Trophoblast cell (in vitro differentiated cells and primary cell): ENCODE results near the gene VRK3.

Source experiments
- DNase-seq, 2 donors: peaks; one replicate each; pipeline ENCODE4 v3.0.0-alpha.2; 2016
- H2AFZ ChIP-seq: 2 replicates; pipeline ENCODE4 v1.6.1; 2013; ENCODE audit warnings: low read length, moderate library complexity, mild to moderate bottlenecking; ENCODE audit not compliant: insufficient read depth, poor library complexity
- H2AK5ac ChIP-seq: 2 replicates; pipeline ENCODE4 v1.6.1; 2013; ENCODE audit warnings: mild to moderate bottlenecking, low read length
- H2BK120ac ChIP-seq: 2 replicates; pipeline ENCODE4 v1.6.1; 2013; ENCODE audit warnings: low read length, mild to moderate bottlenecking, moderate library complexity; ENCODE audit not compliant: insufficient read depth, poor library complexity
- H2BK12ac ChIP-seq: 2 replicates; pipeline ENCODE4 v1.6.1; 2013; ENCODE audit warnings: mild to moderate bottlenecking, low read length, moderate library complexity
- H2BK5ac ChIP-seq: 2 replicates; pipeline ENCODE4 v1.6.1; 2013; ENCODE audit warnings: low read length, low read depth, moderate library complexity, mild to moderate bottlenecking; ENCODE audit not compliant: poor library complexity
- H3K14ac ChIP-seq: 2 replicates; pipeline ENCODE4 v1.6.1; 2013; ENCODE audit warnings: mild to moderate bottlenecking, low read length
- H3K18ac ChIP-seq: 2 replicates; pipeline ENCODE4 v1.6.1; 2013; ENCODE audit warnings: mild to moderate bottlenecking, low read length
- H3K23ac ChIP-seq: 2 replicates; pipeline ENCODE4 v1.6.1; 2013; ENCODE audit warnings: low read length
- H3K27ac ChIP-seq: 2 replicates; pipeline ENCODE4 v1.5.1; 2013; ENCODE audit warnings: low read depth, mild to moderate bottlenecking, inconsistent platforms, low read length, moderate library complexity
- H3K27me3 ChIP-seq: 2 replicates; pipeline ENCODE4 v1.6.1; 2013; ENCODE audit warnings: inconsistent platforms, mild to moderate bottlenecking, low read length, moderate library complexity; ENCODE audit not compliant: insufficient read depth
- H3K36me3 ChIP-seq, 2 experiments: 1 replicate in 1 of 2; 2 replicates in 1 of 2; pipeline ENCODE4 v1.6.1; 2013; ENCODE audit warnings: low read length in 2 of 2, mild to moderate bottlenecking in 2 of 2, moderate library complexity in 1 of 2; ENCODE audit not compliant: insufficient read depth in 2 of 2, control insufficient read depth in 1 of 2
- H3K4ac ChIP-seq: 2 replicates; pipeline ENCODE4 v1.6.1; 2013; ENCODE audit warnings: low read depth, mild to moderate bottlenecking, low read length, moderate library complexity
- H3K4me1 ChIP-seq, 2 experiments: 1 replicate in 1 of 2; 2 replicates in 1 of 2; pipeline ENCODE4 v1.6.1; 2013; ENCODE audit warnings: low read length in 2 of 2, mild to moderate bottlenecking in 2 of 2, moderate library complexity in 1 of 2; ENCODE audit not compliant: insufficient read depth in 2 of 2, control insufficient read depth in 1 of 2
- H3K4me2 ChIP-seq: 2 replicates; pipeline ENCODE4 v1.6.1; 2013; ENCODE audit warnings: inconsistent platforms, mild to moderate bottlenecking, low read length, moderate library complexity
- H3K4me3 ChIP-seq: 2 replicates; pipeline ENCODE4 v1.5.1; 2013; ENCODE audit warnings: mild to moderate bottlenecking, low read depth, low read length, inconsistent platforms
- H3K79me1 ChIP-seq: one replicate; pipeline ENCODE4 v1.6.1; 2013; ENCODE audit warnings: low read length
- H3K79me2 ChIP-seq: 2 replicates; pipeline ENCODE4 v1.6.1; 2013; ENCODE audit warnings: low read length, mild to moderate bottlenecking; ENCODE audit not compliant: control insufficient read depth, insufficient read depth, poor library complexity
- H3K9ac ChIP-seq: 2 replicates; pipeline ENCODE4 v1.6.1; 2013; ENCODE audit warnings: mild to moderate bottlenecking, low read length
- H3K9me3 ChIP-seq: 2 replicates; pipeline ENCODE4 v1.6.1; 2013; ENCODE audit warnings: low read depth, mild to moderate bottlenecking, control low read depth, inconsistent platforms, low read length; ENCODE audit not compliant: insufficient read depth
- H4K12ac ChIP-seq: 2 replicates; pipeline ENCODE4 v1.6.1; 2013; ENCODE audit warnings: low read depth, mild to moderate bottlenecking, low read length, moderate library complexity
- H4K8ac ChIP-seq: 2 replicates; pipeline ENCODE4 v1.6.1; 2013; ENCODE audit warnings: low read depth, mild to moderate bottlenecking, low read length, moderate library complexity
- H4K91ac ChIP-seq: one replicate; pipeline ENCODE4 v1.6.1; 2013; ENCODE audit warnings: low read depth, mild to moderate bottlenecking, low read length, moderate library complexity
- WGBS: extraction: QIAGEN DNeasy Blood & Tissue Kit; methylation state at CpG from one replicate; pipeline ENCODE4 v1.1.7; 2013; ENCODE audit warnings: missing lambda C conversion rate; ENCODE audit not compliant: insufficient read length, insufficient coverage; ENCODE audit errors: extremely low coverage; 5-methylcytosine and 5-hydroxymethylcytosine counted together

VRK3 gene

DNA sequence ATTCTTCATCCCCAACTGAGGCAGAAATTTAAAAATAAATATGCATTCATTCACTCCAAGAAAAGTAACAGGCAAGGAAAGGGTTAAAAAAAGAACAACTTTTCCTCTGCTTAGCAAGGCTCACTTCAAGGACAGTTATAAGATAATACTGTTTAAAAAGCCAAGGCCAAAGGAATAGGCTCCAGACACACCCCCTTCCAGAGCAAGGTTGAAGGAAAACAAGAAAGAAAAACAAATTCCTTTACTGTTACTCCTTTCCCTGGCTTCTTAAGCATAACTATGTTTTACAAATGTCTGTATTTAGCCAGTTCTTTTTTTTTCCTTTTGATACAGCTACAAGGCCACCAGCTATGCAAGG is 72.7 kb downstream of the VRK3 start:
- no peak overlapping the region for H2AFZ ChIP-seq
- H3K14ac ChIP-seq, result no peak overlapping the region
- no peaks in the 10 kb centered on the region for H3K79me1 ChIP-seq
- H3K27ac ChIP-seq, result no peak overlapping the region
- H3K4me3 ChIP-seq, result no peak overlapping the region
- H2BK5ac ChIP-seq, result no peak overlapping the region
- H3K9ac ChIP-seq, result no peak overlapping the region
- H4K12ac ChIP-seq, result no peak overlapping the region
- H3K36me3 ChIP-seq, result no peaks in the 10 kb centered on the region
- no peaks in the 10 kb centered on the region for H3K4me1 ChIP-seq
- no peak overlapping the region for H3K4me2 ChIP-seq
- H3K4ac ChIP-seq, result no peak overlapping the region
- H3K79me2 ChIP-seq, result no peaks in the 10 kb centered on the region
- no peak overlapping the region for H4K8ac ChIP-seq
- H3K9me3 ChIP-seq, result no peaks in the 10 kb centered on the region
- H2BK120ac ChIP-seq, result no peak overlapping the region
- no peak overlapping the region for H2AK5ac ChIP-seq
- H3K27me3 ChIP-seq, result no peaks in the 10 kb centered on the region
- DNase-seq, result no peak
- H3K18ac ChIP-seq, result no peak overlapping the region
- no peak overlapping the region for H4K91ac ChIP-seq
- H2BK12ac ChIP-seq, result no peak overlapping the region
- no peak overlapping the region for H3K23ac ChIP-seq

DNA sequence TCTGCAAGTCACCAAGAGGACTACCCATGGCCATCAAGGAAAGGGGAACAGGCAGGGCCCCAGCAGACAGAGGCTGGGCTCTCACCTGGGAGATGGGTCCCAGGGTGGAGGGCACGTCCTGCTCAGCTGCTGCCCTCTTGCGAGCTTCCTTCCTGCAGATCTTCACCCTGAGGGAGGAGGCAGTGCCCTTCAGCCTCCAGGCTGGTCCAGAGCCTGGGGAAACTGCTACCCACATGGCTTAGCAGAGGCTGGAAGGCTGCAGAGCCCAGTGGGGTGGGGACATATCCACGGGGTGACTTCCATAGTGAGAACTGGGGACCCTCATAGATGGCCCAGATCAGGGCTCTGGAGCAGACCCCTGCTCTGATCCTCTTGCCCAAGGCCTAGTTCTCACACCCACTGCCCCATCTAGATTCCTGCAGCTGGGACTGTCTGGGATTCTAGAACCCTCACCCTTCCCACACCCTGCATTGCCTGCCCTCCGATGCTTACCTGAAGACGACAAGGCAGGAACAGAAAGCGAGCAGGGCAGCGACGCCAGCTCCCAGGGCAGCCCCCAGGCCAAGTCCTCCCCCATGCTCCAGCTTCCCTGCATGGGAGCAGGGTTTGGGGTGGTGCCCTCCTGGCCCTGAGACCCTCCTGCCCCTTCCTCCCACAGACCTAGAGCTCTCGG is 73.2 kb downstream of the VRK3 start:
- H4K12ac ChIP-seq, result no peak overlapping the region
- no peak overlapping the region for H3K27ac ChIP-seq
- H3K4ac ChIP-seq, result no peak overlapping the region
- H3K9ac ChIP-seq, result no peak overlapping the region
- DNase-seq, result no peak
- no peaks in the 10 kb centered on the region for H3K27me3 ChIP-seq
- no peak overlapping the region for H3K14ac ChIP-seq
- H2AFZ ChIP-seq, result no peak overlapping the region
- H2BK12ac ChIP-seq, result no peak overlapping the region
- no peak overlapping the region for H3K4me2 ChIP-seq
- no peak overlapping the region for H2BK120ac ChIP-seq
- no peak overlapping the region for H3K18ac ChIP-seq
- H3K23ac ChIP-seq, result no peak overlapping the region
- no peaks in the 10 kb centered on the region for H3K79me1 ChIP-seq
- no peaks in the 10 kb centered on the region for H3K79me2 ChIP-seq
- WGBS, result no CpG with 5 or more reads among the region's 9 CpGs
- no peaks in the 10 kb centered on the region for H3K4me1 ChIP-seq
- H2AK5ac ChIP-seq, result no peak overlapping the region
- no peak overlapping the region for H4K91ac ChIP-seq
- no peak overlapping the region for H2BK5ac ChIP-seq
- no peaks in the 10 kb centered on the region for H3K9me3 ChIP-seq
- no peak overlapping the region for H4K8ac ChIP-seq
- no peaks in the 10 kb centered on the region for H3K36me3 ChIP-seq
- H3K4me3 ChIP-seq, result no peak overlapping the region

DNA sequence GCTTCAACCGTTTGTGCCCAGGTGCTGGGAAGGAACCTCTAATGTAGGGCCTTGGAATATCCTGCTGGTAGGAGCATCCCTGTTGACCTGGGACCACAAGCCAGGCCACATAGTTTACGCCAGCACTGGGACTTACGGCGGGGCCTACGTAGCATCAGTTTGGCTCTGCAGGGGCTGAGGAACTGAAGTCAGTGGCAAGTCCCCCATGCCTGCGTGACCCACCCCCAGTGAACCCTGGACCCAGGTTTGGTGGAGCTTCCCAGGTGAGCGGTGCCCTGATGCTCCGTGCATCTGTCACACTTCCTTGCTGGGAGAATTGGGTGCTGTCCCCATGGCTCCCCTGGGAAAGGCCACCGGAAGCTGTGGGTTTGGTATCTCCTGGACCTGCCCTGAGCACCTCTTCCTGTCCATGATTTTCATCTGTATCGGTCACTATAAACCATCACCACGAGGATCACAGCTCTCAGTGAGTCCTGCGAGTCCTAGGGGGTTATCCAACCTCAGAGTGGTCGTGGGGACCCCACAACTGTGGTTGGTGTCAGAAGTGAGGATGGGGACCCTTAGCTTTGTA is 74.1 kb downstream of the VRK3 start:
- H2BK12ac ChIP-seq, result no peak overlapping the region
- H3K27ac ChIP-seq, result no peak overlapping the region
- no peak overlapping the region for H3K4me2 ChIP-seq
- H3K9ac ChIP-seq, result no peak overlapping the region
- no peaks in the 10 kb centered on the region for H3K79me1 ChIP-seq
- no peak overlapping the region for H2AFZ ChIP-seq
- H4K12ac ChIP-seq, result no peak overlapping the region
- no peaks in the 10 kb centered on the region for H3K36me3 ChIP-seq
- no peak overlapping the region for H3K18ac ChIP-seq
- H4K91ac ChIP-seq, result no peak overlapping the region
- no peak for DNase-seq
- no peaks in the 10 kb centered on the region for H3K79me2 ChIP-seq
- no peak overlapping the region for H4K8ac ChIP-seq
- no CpG with 5 or more reads among the region's 13 CpGs for WGBS
- H3K9me3 ChIP-seq, result no peaks in the 10 kb centered on the region
- no peak overlapping the region for H3K23ac ChIP-seq
- no peaks in the 10 kb centered on the region for H3K4me1 ChIP-seq
- H3K27me3 ChIP-seq, result no peaks in the 10 kb centered on the region
- H2BK5ac ChIP-seq, result no peak overlapping the region
- no peak overlapping the region for H3K4me3 ChIP-seq
- H2AK5ac ChIP-seq, result no peak overlapping the region
- H2BK120ac ChIP-seq, result no peak overlapping the region
- no peak overlapping the region for H3K14ac ChIP-seq
- no peak overlapping the region for H3K4ac ChIP-seq

DNA sequence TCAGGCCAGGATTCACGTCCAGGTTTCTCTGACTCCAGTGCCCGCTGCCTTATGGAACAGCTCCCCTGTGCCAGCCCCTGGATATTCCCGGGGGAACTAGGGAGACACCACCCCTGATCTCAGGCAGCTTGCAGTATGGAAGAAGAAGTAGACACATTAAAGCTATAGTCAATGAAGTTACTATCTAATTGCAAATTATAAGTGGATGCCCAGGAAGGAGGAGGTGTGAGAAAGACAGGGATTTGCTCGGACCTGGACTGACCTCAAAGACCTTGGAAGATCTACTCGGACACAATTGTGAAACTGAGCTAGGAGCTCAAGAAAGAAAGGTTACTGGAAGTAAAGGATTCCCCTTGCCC is 74.6 kb downstream of the VRK3 start:
- Histone ChIP-seq H2BK5ac (no peak overlapping the region), H4K12ac (no peak overlapping the region), H3K4me1 (no peaks in the 10 kb centered on the region), H2BK12ac (no peak overlapping the region), H3K79me1 (no peaks in the 10 kb centered on the region), H2AK5ac (no peak overlapping the region), H3K4me3 (no peak overlapping the region), H3K23ac (no peak overlapping the region), H3K9ac (no peak overlapping the region), H4K8ac (no peak overlapping the region), H3K27me3 (no peaks in the 10 kb centered on the region), H3K18ac (no peak overlapping the region), H3K4ac (no peak overlapping the region), H3K9me3 (no peaks in the 10 kb centered on the region), H2BK120ac (no peak overlapping the region), H3K4me2 (no peak overlapping the region), H3K14ac (no peak overlapping the region), H3K27ac (no peak overlapping the region), H4K91ac (no peak overlapping the region), H3K79me2 (no peaks in the 10 kb centered on the region), H3K36me3 (no peaks in the 10 kb centered on the region), H2AFZ (no peak overlapping the region)
- DNase-seq, result no peak
- no CpG with 5 or more reads among the region's 5 CpGs for WGBS
